Right atrium auricular region (tissue), 2 donors: ENCODE results near the gene CAPN13. TPM values are rescaled to one million over a fixed set of nuclear protein-coding genes. Genes with fewer than 3 reads are reported as not detected.

Experiments
- DNase-seq: peaks from one replicate; pipeline ENCODE4 v3.0.0-alpha.2; 2019; ENCODE audit warnings: low spot score
- H3K27ac ChIP-seq, 2 donors: fragments of 200-600 bp; sonication (generic); 1 replicate in 1 of 2; 2 replicates in 1 of 2; pipeline ENCODE4 v1.5.1; 2016 to 2019
- H3K27me3 ChIP-seq, 2 donors: fragments of 200-600 bp; sonication (generic); one replicate each; pipeline versions ENCODE4 v1.5.1 to v1.6.0; 2017 to 2019
- H3K36me3 ChIP-seq: fragments of 200-600 bp; sonication (generic); one replicate; pipeline ENCODE4 v1.5.1; 2016
- H3K4me1 ChIP-seq, 2 donors: fragments of 200-600 bp; sonication (generic); one replicate each; pipeline versions ENCODE4 v1.5.1 to v1.6.0; 2017 to 2019
- H3K4me3 ChIP-seq, 2 donors: fragments of 200-600 bp; sonication (generic); 1 replicate in 1 of 2; 2 replicates in 1 of 2; pipeline ENCODE4 v1.5.1; 2017 to 2019; ENCODE audit warnings: mild to moderate bottlenecking in 1 of 2, moderate library complexity in 1 of 2
- H3K9me3 ChIP-seq, 2 donors: fragments of 200-600 bp; sonication (generic); one replicate each; pipeline ENCODE4 v1.5.1; 2019
- CTCF ChIP-seq, 2 donors: fragments of 200-600 bp; sonication (generic); IDR thresholded peaks; one replicate each; pipeline ENCODE4 v1.5.1; 2019; ENCODE audit warnings: antibody characterized with exemption in 2 of 2
- total RNA-seq, 2 donors: library from RNA; depleted of rRNA; stranded (reverse); fragments of >200 nt; gene quantifications; one replicate each; pipeline ENCODE4 v1.1.0, GENCODE V29; 2016

CAPN13 gene
- total RNA-seq, 2 donors from 2014 or later: not detected

- DNase-seq: no peak
- no peak for TF ChIP-seq CTCF (IDR thresholded peaks at IDR 0.05)
- Histone ChIP-seq H3K27ac (no peak overlapping the region), H3K9me3 (no peaks in the 10 kb centered on the region), H3K4me3 (no peak overlapping the region), H3K4me1 (no peaks in the 10 kb centered on the region), H3K27me3 (no peaks in the 10 kb centered on the region), H3K36me3 (no peaks in the 10 kb centered on the region)
These were observed 40.6 kb downstream of the CAPN13 start for GRCh38 chr2:30766666-30767065.

DNA sequence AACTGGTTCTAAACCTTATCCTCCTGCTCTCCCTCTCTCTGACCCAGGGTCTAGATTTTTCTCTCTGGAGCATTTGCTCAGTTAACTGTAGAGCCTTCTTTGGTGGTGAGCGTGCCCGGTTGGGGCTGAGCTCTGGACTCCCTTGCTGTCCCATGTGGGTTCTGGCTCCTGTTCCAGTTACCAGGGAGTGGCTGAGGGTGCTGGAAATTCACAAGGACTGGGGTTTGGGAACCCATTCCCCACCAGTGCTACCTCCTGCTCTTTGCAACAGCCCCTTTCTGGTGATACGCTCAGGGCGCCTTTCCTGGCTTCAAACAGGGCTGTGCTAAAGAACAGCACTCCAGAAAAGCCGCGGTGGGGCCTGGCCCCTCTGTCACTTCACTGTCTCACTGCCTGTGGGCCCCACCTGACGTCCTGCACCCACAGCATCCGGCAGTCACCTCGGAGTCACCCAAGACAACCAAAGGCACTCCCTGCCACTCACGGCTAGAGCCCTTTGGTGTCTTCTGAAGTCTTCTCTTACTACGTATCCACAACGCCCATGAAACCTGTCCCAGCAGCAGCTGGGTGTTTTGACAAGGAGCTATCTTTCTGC is 41.3 kb downstream of the CAPN13 start:
- no peak for DNase-seq
- H3K4me1 ChIP-seq: no peaks in the 10 kb centered on the region
- H3K36me3 ChIP-seq: no peaks in the 10 kb centered on the region
- no peak overlapping the region for H3K27ac ChIP-seq
- no peak for TF ChIP-seq CTCF (IDR thresholded peaks at IDR 0.05)
- no peaks in the 10 kb centered on the region for H3K27me3 ChIP-seq
- no peaks in the 10 kb centered on the region for H3K9me3 ChIP-seq
- no peak overlapping the region for H3K4me3 ChIP-seq

GRCh38 chr2:30765191-30765590 is 42.1 kb downstream of the CAPN13 start:
- H3K27ac ChIP-seq: no peak overlapping the region
- no peaks in the 10 kb centered on the region for H3K4me1 ChIP-seq
- TF ChIP-seq CTCF (IDR thresholded peaks at IDR 0.05): no peak
- H3K27me3 ChIP-seq: no peaks in the 10 kb centered on the region
- no peaks in the 10 kb centered on the region for H3K9me3 ChIP-seq
- no peak overlapping the region for H3K4me3 ChIP-seq
- DNase-seq: no peak
- no peaks in the 10 kb centered on the region for H3K36me3 ChIP-seq

DNA sequence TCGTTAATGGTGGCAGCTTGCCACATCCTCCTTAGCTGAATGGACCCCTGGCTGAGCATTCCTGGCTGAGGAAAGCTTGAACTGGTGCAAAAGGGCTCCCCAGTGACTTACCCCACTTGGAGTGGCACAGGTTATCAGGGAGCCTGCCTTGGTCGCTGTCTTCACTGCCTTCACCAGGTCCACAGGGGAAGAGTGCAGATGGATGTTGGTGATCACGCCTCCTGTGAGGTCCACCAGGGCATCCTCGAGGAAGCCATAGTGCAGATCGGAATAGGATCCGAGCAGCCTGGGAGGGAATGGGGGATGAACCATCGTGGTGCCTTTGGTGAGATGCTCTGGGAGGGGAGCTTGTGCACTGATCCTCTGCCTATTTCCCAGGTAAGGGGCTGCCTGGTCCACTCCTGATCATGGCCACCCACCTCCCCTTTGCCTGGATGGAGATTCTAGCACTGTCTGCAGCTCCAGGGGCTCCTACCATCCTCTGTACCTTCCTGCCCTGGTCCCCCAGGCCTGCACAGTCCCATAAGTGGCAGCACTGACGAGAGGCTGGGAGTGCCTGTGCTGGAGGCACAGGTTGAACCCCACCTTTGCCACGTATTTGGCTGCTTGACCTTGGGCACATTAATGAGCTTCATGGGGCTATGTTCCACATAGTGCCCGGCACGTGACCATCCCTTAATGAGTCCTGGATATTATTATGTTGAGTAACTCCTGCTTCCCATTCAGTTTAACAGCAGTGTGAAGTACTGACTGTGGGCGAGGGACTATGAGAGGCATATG is 43.0 kb downstream of the CAPN13 start:
- H3K36me3 ChIP-seq: no peaks in the 10 kb centered on the region
- no peak overlapping the region for H3K27ac ChIP-seq
- no peak for DNase-seq
- H3K27me3 ChIP-seq: no peaks in the 10 kb centered on the region
- TF ChIP-seq CTCF (IDR thresholded peaks at IDR 0.05): no peak
- H3K9me3 ChIP-seq: no peaks in the 10 kb centered on the region
- no peak overlapping the region for H3K4me3 ChIP-seq
- no peaks in the 10 kb centered on the region for H3K4me1 ChIP-seq

- no peaks in the 10 kb centered on the region for H3K27me3 ChIP-seq
- DNase-seq: no peak
- H3K4me3 ChIP-seq: no peak overlapping the region
- no peak for TF ChIP-seq CTCF (IDR thresholded peaks at IDR 0.05)
- H3K9me3 ChIP-seq: no peaks in the 10 kb centered on the region
- no peaks in the 10 kb centered on the region for H3K4me1 ChIP-seq
- H3K27ac ChIP-seq: no peak overlapping the region
- H3K36me3 ChIP-seq: no peaks in the 10 kb centered on the region
These were observed 44.0 kb downstream of the CAPN13 start for GRCh38 chr2:30763151-30763660.
